ENCODE results near the gene NOX3.

The NOX3 gene

GRCh38 chr6:155434096-155434495 lies 21.5 kb downstream of the NOX3 start:
- Histone ChIP-seq H3K9me2 (replicated peaks; ENCODE audit: insufficient read depth, low read length) (no peaks in the 10 kb centered on the region), H3K27me3 (replicated peaks; ENCODE audit: insufficient read depth, low read length) (no peaks in the 10 kb centered on the region), H3K36me3 (replicated peaks; ENCODE audit: insufficient read depth, low read length) (no peaks in the 10 kb centered on the region), H3K4me1 (ENCODE audit: low read length) (no peaks in the 10 kb centered on the region), H3K4me3 (ENCODE audit: low read length) (no peak overlapping the region), H3F3A (ENCODE audit: insufficient read depth, low read length) (no peaks in the 10 kb centered on the region), H3K9ac (ENCODE audit: low read length) (no peak overlapping the region), H3K27ac (ENCODE audit: low read length) (no peak overlapping the region), H3K79me2 (ENCODE audit: low read length) (no peaks in the 10 kb centered on the region), H2AFZ (ENCODE audit: low read length) (no peak overlapping the region), H3K4me2 (ENCODE audit: low read depth, low read length) (no peak overlapping the region), H3K9me3 (replicated peaks; ENCODE audit: insufficient read depth, low read length) (no peaks in the 10 kb centered on the region), H4K20me1 (ENCODE audit: insufficient read depth, low read length) (no peaks in the 10 kb centered on the region)
- TF ChIP-seq EZH2phosphoT487 (IDR thresholded peaks at IDR 0.05; ENCODE audit: low read length) (no peak), EZH2 (optimal IDR thresholded peaks at IDR 0.05; ENCODE audit: low read depth, low read length) (no peak)
- TF ChIP-seq, protein P1, sequence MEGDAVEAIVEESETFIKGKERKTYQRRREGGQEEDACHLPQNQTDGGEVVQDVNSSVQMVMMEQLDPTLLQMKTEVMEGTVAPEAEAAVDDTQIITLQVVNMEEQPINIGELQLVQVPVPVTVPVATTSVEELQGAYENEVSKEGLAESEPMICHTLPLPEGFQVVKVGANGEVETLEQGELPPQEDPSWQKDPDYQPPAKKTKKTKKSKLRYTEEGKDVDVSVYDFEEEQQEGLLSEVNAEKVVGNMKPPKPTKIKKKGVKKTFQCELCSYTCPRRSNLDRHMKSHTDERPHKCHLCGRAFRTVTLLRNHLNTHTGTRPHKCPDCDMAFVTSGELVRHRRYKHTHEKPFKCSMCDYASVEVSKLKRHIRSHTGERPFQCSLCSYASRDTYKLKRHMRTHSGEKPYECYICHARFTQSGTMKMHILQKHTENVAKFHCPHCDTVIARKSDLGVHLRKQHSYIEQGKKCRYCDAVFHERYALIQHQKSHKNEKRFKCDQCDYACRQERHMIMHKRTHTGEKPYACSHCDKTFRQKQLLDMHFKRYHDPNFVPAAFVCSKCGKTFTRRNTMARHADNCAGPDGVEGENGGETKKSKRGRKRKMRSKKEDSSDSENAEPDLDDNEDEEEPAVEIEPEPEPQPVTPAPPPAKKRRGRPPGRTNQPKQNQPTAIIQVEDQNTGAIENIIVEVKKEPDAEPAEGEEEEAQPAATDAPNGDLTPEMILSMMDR (IDR thresholded peaks at IDR 0.05; ENCODE audit: low read length), result no peak
- DNase-seq, result no peak

- DNase-seq, result no peak
- Histone ChIP-seq H3K4me3 (ENCODE audit: low read length) (no peak overlapping the region), H3K9me3 (replicated peaks; ENCODE audit: insufficient read depth, low read length) (no peaks in the 10 kb centered on the region), H4K20me1 (ENCODE audit: insufficient read depth, low read length) (no peaks in the 10 kb centered on the region), H2AFZ (ENCODE audit: low read length) (no peak overlapping the region), H3K79me2 (ENCODE audit: low read length) (no peaks in the 10 kb centered on the region), H3F3A (ENCODE audit: insufficient read depth, low read length) (no peaks in the 10 kb centered on the region), H3K4me1 (ENCODE audit: low read length) (no peaks in the 10 kb centered on the region), H3K9ac (ENCODE audit: low read length) (no peak overlapping the region), H3K36me3 (replicated peaks; ENCODE audit: insufficient read depth, low read length) (no peaks in the 10 kb centered on the region), H3K27me3 (replicated peaks; ENCODE audit: insufficient read depth, low read length) (no peaks in the 10 kb centered on the region), H3K4me2 (ENCODE audit: low read depth, low read length) (no peak overlapping the region), H3K9me2 (replicated peaks; ENCODE audit: insufficient read depth, low read length) (no peaks in the 10 kb centered on the region), H3K27ac (ENCODE audit: low read length) (no peak overlapping the region)
- no peak for TF ChIP-seq EZH2phosphoT487 (IDR thresholded peaks at IDR 0.05; ENCODE audit: low read length)
- no peak for TF ChIP-seq EZH2 (optimal IDR thresholded peaks at IDR 0.05; ENCODE audit: low read depth, low read length)
- TF ChIP-seq, protein P1 (IDR thresholded peaks at IDR 0.05; ENCODE audit: low read length), result no peak
Measured at GRCh38 chr6:155432293-155432692, 23.3 kb downstream of the NOX3 start.

DNA sequence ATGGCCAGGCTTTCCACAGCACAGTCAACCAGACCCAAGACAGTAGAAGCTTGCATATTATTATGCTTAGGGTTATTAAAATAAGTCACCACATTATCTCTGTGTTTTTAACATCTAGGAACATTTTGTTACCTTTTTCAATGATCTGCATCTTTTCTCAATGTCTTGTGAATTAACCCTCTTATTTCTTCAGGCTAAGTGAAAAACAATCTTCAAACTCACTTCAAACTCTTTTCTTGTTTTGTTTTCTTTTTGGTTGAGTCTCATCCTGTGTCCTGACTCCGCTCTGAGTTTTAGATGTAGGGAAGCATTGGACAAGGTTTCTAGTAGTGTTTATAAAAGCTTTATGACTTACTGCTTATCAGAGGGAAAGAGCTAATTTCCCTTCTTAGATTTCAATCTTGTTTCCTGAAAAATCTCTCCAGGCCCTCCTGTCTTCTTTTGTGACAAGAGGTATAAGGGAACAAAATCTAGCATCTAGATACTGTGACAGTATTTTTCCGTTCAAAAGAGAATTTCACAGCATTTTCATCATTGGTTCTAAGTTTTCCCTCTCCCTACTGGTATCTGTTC lies 26.2 kb downstream of the NOX3 start:
- Histone ChIP-seq H3K9ac (ENCODE audit: low read length) (no peak overlapping the region), H2AFZ (ENCODE audit: low read length) (no peak overlapping the region), H4K20me1 (ENCODE audit: insufficient read depth, low read length) (no peaks in the 10 kb centered on the region), H3K4me1 (ENCODE audit: low read length) (no peaks in the 10 kb centered on the region), H3K9me2 (replicated peaks; ENCODE audit: insufficient read depth, low read length) (no peaks in the 10 kb centered on the region), H3K4me2 (ENCODE audit: low read depth, low read length) (no peak overlapping the region), H3K36me3 (replicated peaks; ENCODE audit: insufficient read depth, low read length) (no peaks in the 10 kb centered on the region), H3K79me2 (ENCODE audit: low read length) (no peaks in the 10 kb centered on the region), H3K27ac (ENCODE audit: low read length) (no peak overlapping the region), H3F3A (ENCODE audit: insufficient read depth, low read length) (no peaks in the 10 kb centered on the region), H3K27me3 (replicated peaks; ENCODE audit: insufficient read depth, low read length) (no peaks in the 10 kb centered on the region), H3K9me3 (replicated peaks; ENCODE audit: insufficient read depth, low read length) (no peaks in the 10 kb centered on the region), H3K4me3 (ENCODE audit: low read length) (no peak overlapping the region)
- DNase-seq, result no peak
- TF ChIP-seq, protein P1 (IDR thresholded peaks at IDR 0.05; ENCODE audit: low read length), result no peak
- no peak for TF ChIP-seq EZH2 (optimal IDR thresholded peaks at IDR 0.05; ENCODE audit: low read depth, low read length)
- TF ChIP-seq EZH2phosphoT487 (IDR thresholded peaks at IDR 0.05; ENCODE audit: low read length), result no peak

Data from MM.1S (cell line).